Peyer's patch (tissue), 4 donors: Measurements from ENCODE around the gene BAIAP2L1.
A peak's percentile ranks its signal among the peaks of the same experiment; 100 is the strongest.

Experiments
- CTCF ChIP-seq, 6 experiments: fragments of 450-650 bp in 4 of 6; fragments of 200-600 bp in 2 of 6; sonication (generic) in 1 of 6; IDR thresholded peaks; one replicate each; pipeline ENCODE4 v1.5.1; 2017 to 2019; ENCODE audit warnings: antibody characterized with exemption in 6 of 6, mild to moderate bottlenecking in 3 of 6, moderate library complexity in 1 of 6
- POLR2A ChIP-seq, 2 donors: fragments of 450-650 bp; IDR thresholded peaks; one replicate each; pipeline ENCODE4 v1.5.1; 2017; ENCODE audit warnings: antibody characterized with exemption in 2 of 2, mild to moderate bottlenecking in 2 of 2, moderate library complexity in 2 of 2

GRCh38 chr7:98251601-98252424 lies 149.1 kb downstream of the BAIAP2L1 start, which contains the start of gene TECPR1:
- TF ChIP-seq CTCF (IDR thresholded peaks at IDR 0.05) (peak in 1 of 6 experiments; percentile 23), POLR2A (IDR thresholded peaks at IDR 0.05) (peak in 1 of 2 donors; percentile 62)
